Stomach (tissue), 4 donors: ENCODE measurements around the gene KCNIP3.

ENCODE experiments used
- CTCF ChIP-seq, 7 experiments: fragments of 450-650 bp in 4 of 7; fragments of 200-600 bp in 3 of 7; sonication (generic) in 3 of 7; IDR thresholded peaks; one replicate each; pipeline ENCODE4 v1.5.1; 2016 to 2019; ENCODE audit warnings: antibody characterized with exemption in 7 of 7, control low read depth in 2 of 7, mild to moderate bottlenecking in 1 of 7
- POLR2A ChIP-seq, 4 donors: fragments of 450-650 bp; IDR thresholded peaks; one replicate each; pipeline ENCODE4 v1.6.1; 2016; ENCODE audit warnings: antibody characterized with exemption in 4 of 4, control low read depth in 2 of 4, mild to moderate bottlenecking in 1 of 4, moderate library complexity in 1 of 4

- TF ChIP-seq POLR2A (IDR thresholded peaks at IDR 0.05) (no peak), CTCF (IDR thresholded peaks at IDR 0.05) (no peak)
Observed at GRCh38 chr2:95309599-95309998, 12.5 kb downstream of the KCNIP3 start.
